Hepatocyte (in vitro differentiated cells): Measurements from ENCODE around the gene OR11G2. TPM values are rescaled to one million over a fixed set of nuclear protein-coding genes. Genes with fewer than 3 reads are reported as not detected.
"Not testable (repeated sequence)": the region's sequence is repeated elsewhere in the genome, so short reads cannot be mapped to it uniquely, and the experiment has no call there.

Experiments
- DNase-seq: peaks from one replicate; pipeline ENCODE4 v3.0.0-alpha.2; 2016; ENCODE audit warnings: low spot score
- H2AFZ ChIP-seq: fragments of 200-600 bp; sonication (generic); 2 replicates; pipeline ENCODE4 v1.6.0; 2016; ENCODE audit warnings: antibody characterized with exemption, mild to moderate bottlenecking
- H3K27ac ChIP-seq: fragments of 200-600 bp; sonication (generic); 2 replicates; pipeline ENCODE4 v1.5.1; 2016; ENCODE audit warnings: mild to moderate bottlenecking
- H3K27me3 ChIP-seq: fragments of 200-600 bp; sonication (generic); 2 replicates; pipeline ENCODE4 v1.6.1; 2016
- H3K36me3 ChIP-seq: fragments of 200-600 bp; sonication (generic); replicated peaks from 2 replicates; pipeline ENCODE4 v1.5.1; 2016; ENCODE audit warnings: low read depth; ENCODE audit not compliant: insufficient read depth
- H3K4me1 ChIP-seq: fragments of 200-600 bp; sonication (generic); 2 replicates; pipeline ENCODE4 v1.5.1; 2016; ENCODE audit warnings: mild to moderate bottlenecking, moderate library complexity; ENCODE audit not compliant: insufficient read depth
- H3K4me2 ChIP-seq: fragments of 200-600 bp; sonication (generic); 2 replicates; pipeline ENCODE4 v1.6.0; 2016
- H3K4me3 ChIP-seq: fragments of 200-600 bp; sonication (generic); 2 replicates; pipeline ENCODE4 v1.5.1; 2016; ENCODE audit warnings: mild to moderate bottlenecking
- H3K79me2 ChIP-seq: fragments of 200-600 bp; sonication (generic); 2 replicates; pipeline ENCODE4 v1.6.0; 2017; ENCODE audit warnings: mild to moderate bottlenecking
- H3K9me2 ChIP-seq: fragments of 200-600 bp; sonication (generic); replicated peaks from 2 replicates; pipeline ENCODE4 v1.6.0; 2017; ENCODE audit warnings: mild to moderate bottlenecking; ENCODE audit not compliant: insufficient read depth
- H3K9me3 ChIP-seq: fragments of 200-600 bp; sonication (generic); 2 replicates; pipeline ENCODE4 v1.5.1; 2016; ENCODE audit warnings: low read depth, mild to moderate bottlenecking
- H4K20me1 ChIP-seq: fragments of 200-600 bp; sonication (generic); 2 replicates; pipeline ENCODE4 v1.6.0; 2016; ENCODE audit warnings: mild to moderate bottlenecking; ENCODE audit not compliant: insufficient read depth, poor library complexity, severe bottlenecking
- CTCF ChIP-seq: fragments of 200-600 bp; sonication (generic); IDR thresholded peaks from 2 replicates; pipeline ENCODE4 v1.5.1; 2016; ENCODE audit warnings: antibody characterized with exemption, mild to moderate bottlenecking; ENCODE audit not compliant: poor library complexity
- EZH2 ChIP-seq: fragments of 200-600 bp; sonication (generic); IDR thresholded peaks from 2 replicates; pipeline ENCODE4 v1.6.1; 2016; ENCODE audit warnings: antibody characterized with exemption, mild to moderate bottlenecking, borderline replicate concordance
- EZH2phosphoT487 ChIP-seq: fragments of 200-600 bp; sonication (generic); IDR thresholded peaks from one replicate; pipeline ENCODE4 v1.6.1; 2018; ENCODE audit warnings: antibody characterized with exemption, mild to moderate bottlenecking, low read depth, moderate library complexity; ENCODE audit not compliant: unreplicated experiment, severe bottlenecking
- WGBS: methylation state at CpG from one replicate; pipeline ENCODE4 v1.1.6; 2016; ENCODE audit warnings: low lambda C conversion rate; ENCODE audit errors: missing lambda C conversion rate; 5-methylcytosine and 5-hydroxymethylcytosine counted together
- polyA plus RNA-seq: library from polyadenylated mRNA; unstranded; fragments of >200 nt; fragmentation: Nextera tagmentation; extraction: Ambion mirVana; gene quantifications from 2 replicates; pipeline ENCODE4 v1.2.1, GENCODE V29; 2016
- total RNA-seq: library from RNA; depleted of rRNA; stranded (reverse); fragments of >200 nt; gene quantifications from 2 replicates; pipeline ENCODE4 v1.2.3, GENCODE V29; 2014

The OR11G2 gene
- total and polyA plus RNA-seq, 2 experiments from 2014 or later: not detected

GRCh38 chr14:20219033-20219432 is 28.3 kb downstream of the OR11G2 start:
- Histone ChIP-seq H4K20me1 (no peaks in the 10 kb centered on the region), H3K79me2 (no peaks in the 10 kb centered on the region), H3K36me3 (no peaks in the 10 kb centered on the region), H3K4me3 (no peak overlapping the region), H3K9me2 (no peaks in the 10 kb centered on the region), H3K4me1 (no peaks in the 10 kb centered on the region), H3K4me2 (no peak overlapping the region), H2AFZ (no peak overlapping the region), H3K27me3 (no peaks in the 10 kb centered on the region), H3K27ac (no peak overlapping the region), H3K9me3 (peaks cover 7% of the 10 kb centered on the region)
- DNase-seq: no peak
- TF ChIP-seq EZH2phosphoT487 (no peak), EZH2 (no peak), CTCF (no peak)
- WGBS: 36% methylated on average over 4 of the region's 4 CpGs

- no peak within 1 kb of the TSS for H3K27ac ChIP-seq
- peaks cover 3% of the 10 kb centered on the region for H3K9me3 ChIP-seq
- H3K4me3 ChIP-seq: no peak within 1 kb of the TSS
- no peak for TF ChIP-seq EZH2phosphoT487
- TF ChIP-seq CTCF: no peak
- TF ChIP-seq EZH2: no peak
- H3K4me1 ChIP-seq: no peaks in the 10 kb centered on the region
- no peaks in the 10 kb centered on the region for H3K79me2 ChIP-seq
- no peaks in the 10 kb centered on the region for H3K9me2 ChIP-seq
- no peaks in the 10 kb centered on the region for H3K27me3 ChIP-seq
- H3K36me3 ChIP-seq: no peaks in the 10 kb centered on the region
- no peak for DNase-seq
- H3K4me2 ChIP-seq: no peak within 1 kb of the TSS
- H2AFZ ChIP-seq: no peak within 1 kb of the TSS
- no peaks in the 10 kb centered on the region for H4K20me1 ChIP-seq
- 15% methylated on average over 2 of the region's 2 CpGs for WGBS
Observed at GRCh38 chr14:20223410-20223809, 32.7 kb downstream of the OR11G2 start, which contains the start of gene OR11H6. TSS of gene OR11H6 (plus strand) at chr14:20223710. CDS start at chr14:20223710, 0 bp downstream.

- H3K9me2 ChIP-seq: no peaks in the 10 kb centered on the region
- H2AFZ ChIP-seq: no peak within 1 kb of the TSS
- DNase-seq: no peak
- H3K4me3 ChIP-seq: no peak within 1 kb of the TSS
- H3K27me3 ChIP-seq: no peaks in the 10 kb centered on the region
- no peak within 1 kb of the TSS for H3K4me2 ChIP-seq
- no peaks in the 10 kb centered on the region for H4K20me1 ChIP-seq
- no peaks in the 10 kb centered on the region for H3K4me1 ChIP-seq
- H3K27ac ChIP-seq: no peak within 1 kb of the TSS
- TF ChIP-seq CTCF (no peak), EZH2phosphoT487 (no peak), EZH2 (no peak)
- WGBS: 83% methylated on average over 1 of the region's 1 CpG
- no peaks in the 10 kb centered on the region for H3K9me3 ChIP-seq
- H3K36me3 ChIP-seq: no peaks in the 10 kb centered on the region
- H3K79me2 ChIP-seq: no peaks in the 10 kb centered on the region
Observed at GRCh38 chr14:20228681-20229080, 38.0 kb downstream of the OR11G2 start, which contains the start of gene OR11H7. TSS of gene OR11H7 (plus strand) at chr14:20228981.

GRCh38 chr14:20235415-20235814 is 44.7 kb downstream of the OR11G2 start:
- DNase-seq, H3K9me3 ChIP-seq, H3K36me3 ChIP-seq, H3K9me2 ChIP-seq, H3K27ac ChIP-seq, H2AFZ ChIP-seq, H3K79me2 ChIP-seq, H3K4me1 ChIP-seq, H3K4me2 ChIP-seq, H4K20me1 ChIP-seq, H3K4me3 ChIP-seq, H3K27me3 ChIP-seq: not testable (repeated sequence)
- WGBS: 71% methylated on average over 4 of the region's 4 CpGs
